ENCODE measurements around the gene ONECUT1. TPM values are rescaled to one million over a fixed set of nuclear protein-coding genes. Genes with fewer than 3 reads are reported as not detected.
A peak's percentile ranks its signal among the peaks of the same experiment; 100 is the strongest.

Gene ONECUT1
- total and polyA plus RNA-seq, 8 donors, result 0.18 to 1.2 TPM; not detected in 6

GRCh38 chr15:52733696-52734255, 56.4 kb downstream of the ONECUT1 start:
- no peaks in the 10 kb centered on the region for H3K9me3 ChIP-seq
- intact Hi-C loops (cut with DNase I; ENCODE audit: low total_unique reads), result loop anchor here (10.0 kb wide), 1 partner anchor 479 kb away; no protein-coding TSS in a partner anchor

GRCh38 chr15:52733088-52733487, 57.0 kb downstream of the ONECUT1 start:
- H3K9me3 ChIP-seq, result no peaks in the 10 kb centered on the region
- no peaks in the 10 kb centered on the region for H3K27me3 ChIP-seq
- TF ChIP-seq POLR2AphosphoS5 (IDR thresholded peaks at IDR 0.05) (no peak), CTCF (IDR thresholded peaks at IDR 0.05) (no peak), EP300 (IDR thresholded peaks at IDR 0.05) (no peak), POLR2A (IDR thresholded peaks at IDR 0.05) (no peak)
- intact Hi-C loops (cut with DNase I; ENCODE audit: low total_unique reads), result loop anchor here (10.0 kb wide), 1 partner anchor 478 kb away; no protein-coding TSS in a partner anchor
- peaks cover 0 to 17% (median 8%) of the 10 kb centered on the region in 4 donors for H3K4me1 ChIP-seq
- no peaks in the 10 kb centered on the region for H3K36me3 ChIP-seq
- no peak for DNase-seq
- no peak overlapping the region for H3K27ac ChIP-seq
- no peak overlapping the region for H3K4me3 ChIP-seq

More at GRCh38 chr15:52733696-52734255, 56.4 kb downstream of the ONECUT1 start:
- no peak overlapping the region for H3K4me3 ChIP-seq
- no peak for DNase-seq
- TF ChIP-seq EP300 (IDR thresholded peaks at IDR 0.05) (no peak), CTCF (IDR thresholded peaks at IDR 0.05) (no peak), POLR2AphosphoS5 (IDR thresholded peaks at IDR 0.05) (no peak), POLR2A (IDR thresholded peaks at IDR 0.05) (no peak)
- WGBS, 5 donors, result 57 to 88% (median 84%) methylated on average over 1 of the region's 1 CpG
- H3K36me3 ChIP-seq, result no peaks in the 10 kb centered on the region
- peak overlapping the region in 2 of 5 donors; percentile 12 to 42 for H3K27ac ChIP-seq
- H3K4me1 ChIP-seq, result peaks cover 0 to 17% (median 8%) of the 10 kb centered on the region in 4 donors
- H3K27me3 ChIP-seq, result no peaks in the 10 kb centered on the region

DNA sequence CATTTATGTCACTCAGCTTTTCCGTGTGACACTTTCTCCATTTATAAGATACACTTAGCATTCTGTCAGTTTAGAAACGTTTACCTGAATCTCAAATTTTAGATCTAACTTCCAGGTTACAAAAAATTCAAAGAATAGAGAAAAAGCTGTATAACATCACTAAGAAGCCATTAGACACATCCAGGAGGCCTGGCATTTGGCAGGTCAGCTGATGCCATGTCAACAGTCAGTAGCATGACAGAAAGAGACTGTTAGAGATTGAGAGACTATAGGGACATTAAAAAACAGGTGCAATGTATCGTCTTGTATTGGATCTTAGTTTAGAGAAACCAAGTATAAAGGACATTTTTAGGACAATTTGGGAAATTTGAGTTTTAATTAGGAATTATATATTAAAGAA, 57.6 kb downstream of the ONECUT1 start:
- TF ChIP-seq EP300 (IDR thresholded peaks at IDR 0.05) (no peak), CTCF (IDR thresholded peaks at IDR 0.05) (no peak), POLR2A (IDR thresholded peaks at IDR 0.05) (no peak), POLR2AphosphoS5 (IDR thresholded peaks at IDR 0.05) (no peak)
- Histone ChIP-seq H3K4me1 (peaks cover 0 to 17% (median 8%) of the 10 kb centered on the region in 4 donors), H3K36me3 (no peaks in the 10 kb centered on the region), H3K27ac (no peak overlapping the region), H3K9me3 (no peaks in the 10 kb centered on the region), H3K4me3 (no peak overlapping the region), H3K27me3 (no peaks in the 10 kb centered on the region)
- WGBS, 5 donors, result 79 to 91% (median 88%) methylated on average over 3 of the region's 3 CpGs
- DNase-seq, result no peak
- intact Hi-C loops (cut with DNase I; ENCODE audit: low total_unique reads), result loop anchor here (10.0 kb wide), 1 partner anchor 478 kb away; no protein-coding TSS in a partner anchor

GRCh38 chr15:52731732-52732470, 58.2 kb downstream of the ONECUT1 start:
- intact Hi-C loops (cut with DNase I; ENCODE audit: low total_unique reads), result loop anchor here (10.0 kb wide), 1 partner anchor 477 kb away; no protein-coding TSS in a partner anchor
- Histone ChIP-seq H3K27ac (no peak overlapping the region), H3K4me3 (no peak overlapping the region), H3K4me1 (peaks cover 0 to 17% (median 8%) of the 10 kb centered on the region in 4 donors), H3K27me3 (no peaks in the 10 kb centered on the region), H3K9me3 (no peaks in the 10 kb centered on the region), H3K36me3 (no peaks in the 10 kb centered on the region)
- no peak for DNase-seq
- TF ChIP-seq POLR2A (IDR thresholded peaks at IDR 0.05) (no peak), CTCF (IDR thresholded peaks at IDR 0.05) (no peak), EP300 (IDR thresholded peaks at IDR 0.05) (no peak), POLR2AphosphoS5 (IDR thresholded peaks at IDR 0.05) (no peak)
- 63 to 83% (median 82%) methylated on average over 2 of the region's 2 CpGs for WGBS, 5 donors
